Measurements from ENCODE around the gene ABCC5.
"Not testable (repeated sequence)": the region's sequence is repeated elsewhere in the genome, so short reads cannot be mapped to it uniquely, and the experiment has no call there.

Gene ABCC5

DNA sequence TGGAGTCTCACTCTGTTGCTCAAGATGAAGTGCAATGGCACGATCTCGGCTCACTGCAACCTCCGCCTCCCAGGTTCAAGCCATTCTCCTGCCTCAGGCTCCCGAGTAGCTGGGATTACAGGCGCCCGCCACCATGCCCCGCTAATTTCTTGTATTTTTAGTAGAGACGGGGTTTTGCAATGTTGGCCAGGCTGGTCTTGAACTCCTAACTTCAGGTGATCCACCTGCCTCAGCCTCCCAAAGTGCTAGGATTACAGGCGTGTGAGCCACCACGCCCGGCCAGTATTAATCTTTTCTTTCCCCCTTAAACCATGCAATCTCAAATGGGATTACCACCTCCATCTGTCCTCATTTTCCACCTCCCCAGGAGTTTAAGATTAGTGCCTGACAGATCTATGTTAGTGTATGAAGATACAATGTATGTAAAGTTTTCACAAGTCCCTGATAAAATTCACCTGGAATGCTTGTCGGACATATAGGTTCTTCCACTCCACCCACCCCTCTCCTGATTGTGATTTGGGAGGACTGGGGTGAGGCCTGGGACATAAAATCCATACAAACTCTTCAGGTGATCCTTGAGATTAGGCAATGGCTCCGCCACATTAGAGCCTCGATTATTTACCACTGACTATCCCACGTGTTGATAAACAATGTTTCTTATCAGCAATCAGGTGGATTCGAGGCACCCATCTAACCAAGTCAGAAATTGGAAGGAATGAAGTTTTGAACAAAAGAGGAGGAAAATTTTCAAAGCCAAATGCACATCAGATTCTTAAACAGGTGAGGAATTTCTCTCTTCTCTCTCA lies 134.2 kb downstream of the ABCC5 start:
- Histone ChIP-seq H3K4me3 (peak overlapping the region; percentile 93), H3K27me3 (no peaks in the 10 kb centered on the region), H3K4me2 (peak overlapping the region; percentile 93), H3K9me3 (no peaks in the 10 kb centered on the region), H3K4me1 (peaks cover 51% of the 10 kb centered on the region), H3K27ac (peak overlapping the region; percentile 92; the same call in 1 of the 2 replicates), H3K36me3 (peaks cover 29% of the 10 kb centered on the region), H4K20me1 (peaks cover 48% of the 10 kb centered on the region), H3K9ac (peak overlapping the region; percentile 94)
- TF ChIP-seq Cebpa-rat (IDR thresholded peaks at IDR 0.05) = no peak

DNA sequence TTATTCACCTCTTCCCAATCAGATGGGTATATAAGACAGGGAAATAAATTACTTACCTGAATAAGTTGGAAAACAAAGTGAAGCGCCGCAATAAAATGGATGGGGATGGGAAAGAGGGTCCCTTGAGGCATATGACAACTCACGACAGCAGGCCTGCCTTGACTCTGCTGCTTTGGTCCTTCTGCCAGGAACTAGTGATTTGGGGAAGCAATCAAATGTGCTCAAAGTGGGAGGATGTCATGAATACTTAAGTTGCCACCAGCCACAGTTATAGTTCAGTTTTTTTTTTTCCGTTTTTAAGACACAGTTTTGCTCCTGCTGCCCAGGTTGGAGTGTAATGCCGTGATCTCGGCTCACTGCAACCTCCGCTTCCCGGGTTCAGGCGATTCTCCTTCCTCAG lies 137.6 kb downstream of the ABCC5 start:
- H3K9ac ChIP-seq = no peak overlapping the region
- H3K9me3 ChIP-seq = no peaks in the 10 kb centered on the region
- H4K20me1 ChIP-seq = peaks cover 82% of the 10 kb centered on the region
- TF ChIP-seq Cebpa-rat (IDR thresholded peaks at IDR 0.05) = no peak
- H3K27me3 ChIP-seq = no peaks in the 10 kb centered on the region
- H3K4me2 ChIP-seq = no peak overlapping the region
- H3K36me3 ChIP-seq = peaks cover 60% of the 10 kb centered on the region
- H3K27ac ChIP-seq = no peak overlapping the region
- no peak overlapping the region for H3K4me3 ChIP-seq
- peaks cover 21% of the 10 kb centered on the region for H3K4me1 ChIP-seq

DNA sequence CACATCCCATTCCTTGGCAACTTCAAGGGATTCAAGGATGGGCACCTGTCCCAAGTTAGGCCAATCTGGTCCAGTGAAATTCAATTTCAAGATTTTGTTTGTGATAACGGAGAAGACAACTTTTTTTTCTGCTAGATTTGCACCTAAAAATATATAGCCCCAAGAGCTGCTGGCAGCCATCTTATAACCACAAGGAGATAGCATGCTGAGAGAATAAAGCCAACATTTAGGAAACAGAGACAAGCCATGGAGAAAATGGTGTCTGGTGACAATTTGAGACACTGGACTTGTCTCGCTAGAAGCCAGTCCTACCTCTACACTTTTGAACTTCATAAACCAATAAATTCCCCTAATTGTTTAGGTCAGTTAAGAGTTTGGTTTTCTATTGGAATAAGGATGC lies 138.4 kb downstream of the ABCC5 start:
- Histone ChIP-seq H3K9me3 (no peaks in the 10 kb centered on the region), H3K4me2 (no peak overlapping the region), H3K27me3 (no peaks in the 10 kb centered on the region), H3K27ac (no peak overlapping the region), H3K4me3 (no peak overlapping the region), H3K4me1 (peaks cover 18% of the 10 kb centered on the region), H3K36me3 (peaks cover 69% of the 10 kb centered on the region), H4K20me1 (peaks cover 91% of the 10 kb centered on the region), H3K9ac (no peak overlapping the region)
- TF ChIP-seq Cebpa-rat (IDR thresholded peaks at IDR 0.05) = no peak

DNA sequence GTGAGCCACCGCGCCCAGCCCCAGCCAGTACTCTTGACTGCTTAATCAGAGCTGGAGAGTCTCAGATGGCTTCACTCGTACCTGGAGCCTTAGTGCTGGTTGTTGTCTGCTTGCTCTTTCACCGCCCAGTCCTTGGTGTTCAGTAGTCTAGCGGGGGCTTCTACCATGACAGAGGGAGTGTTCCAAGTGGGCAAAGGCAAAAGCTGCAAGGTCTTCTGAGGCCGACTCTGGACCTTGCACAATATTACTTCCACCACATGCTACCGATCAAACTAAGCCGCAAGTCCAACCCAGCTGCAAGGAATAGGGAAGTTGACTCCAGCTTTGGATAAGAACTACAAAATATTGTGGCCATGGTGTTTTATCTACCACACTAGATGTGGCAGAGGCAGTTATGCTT lies 139.6 kb downstream of the ABCC5 start:
- peaks cover 95% of the 10 kb centered on the region for H4K20me1 ChIP-seq
- H3K36me3 ChIP-seq = peaks cover 77% of the 10 kb centered on the region
- no peak overlapping the region for H3K9ac ChIP-seq
- no peak overlapping the region for H3K4me2 ChIP-seq
- H3K4me3 ChIP-seq = no peak overlapping the region
- no peak for TF ChIP-seq Cebpa-rat (IDR thresholded peaks at IDR 0.05)
- H3K9me3 ChIP-seq = no peaks in the 10 kb centered on the region
- no peaks in the 10 kb centered on the region for H3K27me3 ChIP-seq
- peaks cover 8% of the 10 kb centered on the region for H3K4me1 ChIP-seq
- no peak overlapping the region for H3K27ac ChIP-seq

DNA sequence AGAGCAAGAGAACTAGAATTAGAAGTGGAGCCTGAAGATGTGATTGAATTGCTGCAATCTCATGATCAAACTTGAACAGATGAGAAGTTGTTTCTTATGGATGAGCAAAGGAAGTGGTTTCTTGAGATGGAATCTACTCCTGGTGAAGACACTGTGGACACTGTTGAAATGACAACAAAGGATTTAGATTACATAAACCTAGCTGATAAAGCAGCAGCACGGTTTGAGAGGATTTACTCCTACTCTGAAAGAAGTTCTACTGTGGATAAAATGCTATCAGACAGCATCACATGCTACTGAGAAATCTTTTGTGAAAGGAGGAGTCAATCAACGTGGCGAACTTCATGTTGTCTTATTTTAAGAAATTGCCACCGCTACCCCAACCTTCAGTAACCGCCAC lies 140.5 kb downstream of the ABCC5 start:
- H3K27ac ChIP-seq, H3K4me1 ChIP-seq, H3K4me2 ChIP-seq, H3K9me3 ChIP-seq, H3K4me3 ChIP-seq, H3K27me3 ChIP-seq, H3K9ac ChIP-seq: not testable (repeated sequence)
- Histone ChIP-seq H3K36me3 (peaks cover 78% of the 10 kb centered on the region), H4K20me1 (peaks cover 97% of the 10 kb centered on the region)

DNA sequence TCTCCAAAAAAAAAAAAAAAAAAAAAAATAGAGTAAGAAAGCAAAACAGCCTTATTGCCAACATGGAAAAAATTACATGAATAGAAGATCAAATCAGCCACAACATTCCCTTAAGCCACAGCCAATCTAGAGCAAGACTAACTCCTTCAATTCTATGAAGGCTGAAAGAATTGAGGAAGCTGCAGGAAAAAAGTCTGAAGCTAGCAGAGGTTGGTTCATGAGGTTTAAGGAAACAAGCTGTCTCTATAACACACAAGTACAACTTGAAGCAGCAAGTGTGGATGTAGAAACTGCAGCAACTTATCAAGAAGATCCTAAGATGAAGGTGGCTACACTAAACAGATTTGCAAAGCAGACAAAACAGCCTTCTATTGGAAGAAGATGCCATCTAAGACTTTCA lies 142.3 kb downstream of the ABCC5 start:
- H3K9me3 ChIP-seq = no peaks in the 10 kb centered on the region
- peaks cover 100% of the 10 kb centered on the region for H4K20me1 ChIP-seq
- H3K9ac ChIP-seq = no peak overlapping the region
- no peak overlapping the region for H3K27ac ChIP-seq
- H3K4me3 ChIP-seq = no peak overlapping the region
- H3K27me3 ChIP-seq = no peaks in the 10 kb centered on the region
- TF ChIP-seq Cebpa-rat (IDR thresholded peaks at IDR 0.05) = no peak
- no peaks in the 10 kb centered on the region for H3K4me1 ChIP-seq
- no peak overlapping the region for H3K4me2 ChIP-seq
- peaks cover 68% of the 10 kb centered on the region for H3K36me3 ChIP-seq

DNA sequence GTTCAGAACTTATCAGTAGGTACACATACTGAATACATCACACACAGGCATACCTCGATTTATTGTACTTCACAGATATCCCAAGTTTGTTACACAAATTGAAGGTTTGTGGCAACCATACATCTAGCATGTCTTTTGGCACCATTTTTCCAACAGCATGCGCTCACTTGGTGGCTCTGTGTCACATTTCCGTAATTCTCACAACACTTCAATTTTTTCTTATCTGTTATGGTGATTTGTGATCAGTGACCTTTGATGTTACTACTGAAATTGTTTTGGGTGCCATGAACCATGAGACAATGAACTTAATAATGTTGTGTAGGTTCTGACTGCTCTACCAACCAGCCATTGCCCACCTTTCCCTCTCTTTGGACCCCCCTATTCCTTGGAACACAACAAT lies 143.8 kb downstream of the ABCC5 start:
- no peak for TF ChIP-seq Cebpa-rat (IDR thresholded peaks at IDR 0.05)
- H3K9ac ChIP-seq = no peak overlapping the region
- H3K4me2 ChIP-seq = no peak overlapping the region
- no peaks in the 10 kb centered on the region; the same call in 1 of the 2 replicates for H3K4me1 ChIP-seq
- peaks cover 53% of the 10 kb centered on the region for H3K36me3 ChIP-seq
- H4K20me1 ChIP-seq = peaks cover 100% of the 10 kb centered on the region
- H3K9me3 ChIP-seq = no peaks in the 10 kb centered on the region
- H3K4me3 ChIP-seq = no peak overlapping the region
- H3K27ac ChIP-seq = no peak overlapping the region
- no peaks in the 10 kb centered on the region for H3K27me3 ChIP-seq

DNA sequence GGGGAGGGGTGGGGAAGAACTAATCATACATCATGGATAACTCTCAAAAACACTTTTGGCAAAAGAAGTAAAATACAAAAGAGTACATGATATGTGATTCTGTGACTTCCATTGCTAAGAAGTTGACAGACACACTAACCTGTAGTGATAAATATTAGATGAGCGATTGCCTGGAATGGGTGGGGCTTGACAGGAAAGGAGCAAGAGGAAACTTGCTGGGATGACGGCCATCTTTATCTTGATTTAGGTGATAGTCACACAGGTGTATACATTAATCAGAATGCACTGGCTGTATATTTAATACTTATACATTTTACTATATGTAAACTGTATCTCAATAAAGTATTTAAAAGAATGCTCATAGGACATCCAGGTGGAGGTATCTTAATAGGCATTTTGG lies 146.1 kb downstream of the ABCC5 start:
- Histone ChIP-seq H3K27ac (no peak overlapping the region), H3K4me1 (no peaks in the 10 kb centered on the region; the same call in 1 of the 2 replicates), H3K36me3 (peaks cover 51% of the 10 kb centered on the region), H3K9me3 (no peaks in the 10 kb centered on the region), H3K9ac (no peak overlapping the region), H4K20me1 (peaks cover 88% of the 10 kb centered on the region), H3K4me2 (no peak overlapping the region), H3K4me3 (no peak overlapping the region), H3K27me3 (no peaks in the 10 kb centered on the region)
- TF ChIP-seq Cebpa-rat (IDR thresholded peaks at IDR 0.05) = no peak

DNA sequence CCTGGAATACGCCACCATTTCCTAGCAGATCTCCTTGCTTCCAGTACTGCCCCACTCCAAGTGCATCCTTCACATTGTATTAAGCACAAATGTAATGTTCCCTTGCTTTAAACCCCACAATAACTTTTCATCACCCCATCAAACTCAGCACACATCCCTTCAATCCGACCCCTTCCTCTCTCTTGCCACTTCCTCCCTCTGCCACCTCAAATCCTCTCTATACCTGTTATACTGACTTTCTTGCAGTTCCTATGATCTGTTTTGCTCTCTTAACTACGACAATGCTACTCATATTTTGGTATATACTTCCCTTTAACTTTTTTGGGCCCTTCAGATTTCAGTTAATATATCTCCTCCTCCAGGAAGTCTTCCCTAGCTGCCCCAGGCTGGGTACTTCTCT lies 147.1 kb downstream of the ABCC5 start:
- Histone ChIP-seq H3K36me3 (peaks cover 53% of the 10 kb centered on the region), H3K27ac (no peak overlapping the region), H3K4me3 (no peak overlapping the region), H4K20me1 (peaks cover 82% of the 10 kb centered on the region), H3K9ac (no peak overlapping the region), H3K4me1 (no peaks in the 10 kb centered on the region; the same call in 1 of the 2 replicates), H3K4me2 (no peak overlapping the region), H3K27me3 (no peaks in the 10 kb centered on the region), H3K9me3 (no peaks in the 10 kb centered on the region)
- TF ChIP-seq Cebpa-rat (IDR thresholded peaks at IDR 0.05) = no peak

Measured in BLaER1 (cell line).